Ovary (tissue), 3 donors: Measurements from ENCODE around the gene PNPLA8.

Experiments
- CTCF ChIP-seq, 3 donors: fragments of 450-650 bp in 2 of 3; fragments of 200-600 bp in 1 of 3; IDR thresholded peaks; one replicate each; pipeline versions ENCODE4 v1.5.1 to v1.8.0; 2016 to 2022; ENCODE audit warnings: antibody characterized with exemption in 3 of 3, mild to moderate bottlenecking in 1 of 3
- EP300 ChIP-seq: sonication (generic); formaldehyde crosslinking; IDR thresholded peaks from one replicate; pipeline ENCODE4 v1.6.1; 2017; ENCODE audit warnings: antibody characterized with exemption
- donor health status: DM: no; HTN: no; CAD: no.

- TF ChIP-seq CTCF (IDR thresholded peaks at IDR 0.05) = no peak
- TF ChIP-seq EP300 = no peak
These were observed 64.1 kb downstream of the PNPLA8 start for GRCh38 chr7:108461840-108462239.
